ENCODE data around the gene DIO2. TPM values are rescaled to one million over a fixed set of nuclear protein-coding genes. Genes with fewer than 3 reads are reported as not detected.

The DIO2 gene
- total RNA-seq, 1 experiment from 2014 or later: 0.05 TPM

- intact Hi-C loops (cut with micrococcal nuclease; ENCODE audit: unreplicated experiment): no loop called here
- Histone ChIP-seq H3K4me3 (ENCODE audit: low read depth in 2 of 2, low read length in 2 of 2) (no peak overlapping the region), H3K27ac (ENCODE audit: low read length) (no peak overlapping the region), H3K4me1 (ENCODE audit: control insufficient read depth, insufficient read depth, low read length) (no peaks in the 10 kb centered on the region), H3K27me3 (ENCODE audit: control insufficient read depth, insufficient read depth, low read length) (no peaks in the 10 kb centered on the region), H3K9me3 (ENCODE audit: control insufficient read depth, insufficient read depth, low read depth, low read length) (no peaks in the 10 kb centered on the region), H3K36me3 (ENCODE audit: control insufficient read depth, insufficient read depth, low read length) (no peaks in the 10 kb centered on the region)
- TF ChIP-seq POLR2AphosphoS5 (IDR thresholded peaks at IDR 0.05; ENCODE audit: low read depth, low read length): no peak
- TF ChIP-seq TCF7L2 (IDR thresholded peaks at IDR 0.05; ENCODE audit: low read depth, low read length): no peak
- TF ChIP-seq CTCF (IDR thresholded peaks at IDR 0.05): no peak
- TF ChIP-seq REST (IDR thresholded peaks at IDR 0.05; ENCODE audit: insufficient read depth in 1 of 2, low read depth in 2 of 2, low read length in 1 of 2): no peak
- no peak for TF ChIP-seq SIN3A (IDR thresholded peaks at IDR 0.05; ENCODE audit: borderline replicate concordance, insufficient read depth, low read depth, low read length)
- ChIA-PET CTCF (no interaction called here), POLR2A (no interaction called here)
- no peak for DNase-seq (ENCODE audit: low read depth, low spot score)
- ATAC-seq: no peak
- BruUV-seq (replicated peaks): no TSS peak
- in situ Hi-C loops (cut with HindIII; ENCODE audit: low pct_unique_long_range_greater_than_20kb, low sequenced_read_pairs): no loop called here
Observed at GRCh38 chr14:80172375-80173051, 38.8 kb downstream of the DIO2 start.

- CTCF ChIA-PET: no interaction called here
- H3K4me3 ChIP-seq (ENCODE audit: low read depth in 2 of 2, low read length in 2 of 2): no peak overlapping the region
- DNase-seq (ENCODE audit: low read depth, low spot score) (no peak), ATAC-seq (no peak)
- H3K36me3 ChIP-seq (ENCODE audit: control insufficient read depth, insufficient read depth, low read length): no peaks in the 10 kb centered on the region
- no peaks in the 10 kb centered on the region for H3K27me3 ChIP-seq (ENCODE audit: control insufficient read depth, insufficient read depth, low read length)
- no TSS peak for BruUV-seq (replicated peaks)
- in situ Hi-C loops (cut with HindIII; ENCODE audit: low pct_unique_long_range_greater_than_20kb, low sequenced_read_pairs) (no loop called here), intact Hi-C loops (cut with micrococcal nuclease; ENCODE audit: unreplicated experiment) (no loop called here)
- H3K9me3 ChIP-seq (ENCODE audit: control insufficient read depth, insufficient read depth, low read depth, low read length): no peaks in the 10 kb centered on the region
- H3K27ac ChIP-seq (ENCODE audit: low read length): no peak overlapping the region
- POLR2A ChIA-PET: no interaction called here
- H3K4me1 ChIP-seq (ENCODE audit: control insufficient read depth, insufficient read depth, low read length): no peaks in the 10 kb centered on the region
- TF ChIP-seq REST (IDR thresholded peaks at IDR 0.05; ENCODE audit: insufficient read depth in 1 of 2, low read depth in 2 of 2, low read length in 1 of 2) (no peak), TCF7L2 (IDR thresholded peaks at IDR 0.05; ENCODE audit: low read depth, low read length) (no peak), CTCF (IDR thresholded peaks at IDR 0.05) (no peak), SIN3A (IDR thresholded peaks at IDR 0.05; ENCODE audit: borderline replicate concordance, insufficient read depth, low read depth, low read length) (no peak), POLR2AphosphoS5 (IDR thresholded peaks at IDR 0.05; ENCODE audit: low read depth, low read length) (no peak)
Observed at GRCh38 chr14:80167793-80168448, 43.4 kb downstream of the DIO2 start.

Data from Panc1 (cell line).